ENCODE measurements around the gene FARP2. TPM values are rescaled to one million over a fixed set of nuclear protein-coding genes. Genes with fewer than 3 reads are reported as not detected.
A peak's percentile ranks its signal among the peaks of the same experiment; 100 is the strongest.

The FARP2 gene
- total and polyA plus RNA-seq, 4 donors, result 9.9 to 49.7 (median 27.4) TPM

DNA sequence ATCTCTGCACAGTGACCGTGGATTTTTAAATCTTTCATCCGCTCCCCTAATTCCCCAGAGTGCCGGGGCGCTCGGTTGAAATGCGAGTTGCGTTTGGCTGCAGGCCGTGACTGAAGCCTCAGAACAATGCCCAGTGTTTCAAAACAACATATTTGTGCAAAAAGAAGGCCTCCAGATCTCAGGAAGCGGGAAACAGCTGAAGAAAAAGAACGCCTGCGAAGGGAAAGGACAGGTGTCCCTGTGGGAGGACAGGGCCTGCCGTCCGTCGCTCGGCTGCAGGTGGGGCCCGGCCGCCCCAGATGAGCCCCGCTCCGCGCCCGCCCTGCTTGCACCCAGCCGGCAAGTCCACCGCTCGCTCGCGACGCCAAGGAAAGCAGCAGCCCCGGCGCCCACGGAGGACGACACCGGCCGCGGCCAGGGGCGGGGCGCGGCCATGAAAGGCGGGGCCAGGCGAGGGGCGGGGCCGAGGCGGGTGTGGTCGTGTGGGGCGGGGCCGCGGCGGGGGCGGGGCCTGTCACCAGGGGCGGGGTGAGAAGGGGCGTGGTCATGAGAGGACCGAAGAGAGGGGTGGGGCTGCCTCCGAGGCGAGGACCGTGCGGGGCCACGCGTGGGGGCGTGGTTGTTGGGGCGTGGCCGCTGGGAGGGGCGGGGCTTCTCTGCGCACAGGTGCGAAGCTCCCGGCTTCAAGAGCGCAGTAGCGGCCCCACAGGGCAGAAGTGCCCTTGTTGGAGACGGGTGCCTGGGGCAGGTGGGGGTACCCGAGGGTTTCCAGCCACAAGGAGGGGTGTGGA lies 184.9 kb downstream of the FARP2 start:
- H3K9ac ChIP-seq (ENCODE audit: insufficient read depth in 1 of 2, low read length in 2 of 2), result no peak overlapping the region
- peaks cover 0 to 5% (median 0%) of the 10 kb centered on the region in 4 donors for H3K9me3 ChIP-seq (ENCODE audit: control insufficient read depth in 4 of 4, insufficient read depth in 3 of 4, low read length in 3 of 4)
- peak overlapping the region; percentile 9 for H3K4me3 ChIP-seq
- peak overlapping the region in 1 of 2 donors; percentile 88 for H3K27ac ChIP-seq (ENCODE audit: low read depth in 1 of 2, low read length in 1 of 2)
- ATAC-seq (ENCODE audit: insufficient read depth, low FRiP score) (peak; percentile 72), DNase-seq (peak; percentile 55 to 65 (median 64))
- peaks cover 0 to 23% (median 13%) of the 10 kb centered on the region in 5 donors for H3K4me1 ChIP-seq (ENCODE audit: control insufficient read depth in 5 of 5, insufficient read depth in 5 of 5, low read length in 5 of 5)
- peaks cover 0 to 6% (median 0%) of the 10 kb centered on the region in 3 donors for H3K27me3 ChIP-seq (ENCODE audit: control insufficient read depth in 3 of 3, insufficient read depth in 3 of 3, low read length in 2 of 3)
- TF ChIP-seq, protein P1, sequence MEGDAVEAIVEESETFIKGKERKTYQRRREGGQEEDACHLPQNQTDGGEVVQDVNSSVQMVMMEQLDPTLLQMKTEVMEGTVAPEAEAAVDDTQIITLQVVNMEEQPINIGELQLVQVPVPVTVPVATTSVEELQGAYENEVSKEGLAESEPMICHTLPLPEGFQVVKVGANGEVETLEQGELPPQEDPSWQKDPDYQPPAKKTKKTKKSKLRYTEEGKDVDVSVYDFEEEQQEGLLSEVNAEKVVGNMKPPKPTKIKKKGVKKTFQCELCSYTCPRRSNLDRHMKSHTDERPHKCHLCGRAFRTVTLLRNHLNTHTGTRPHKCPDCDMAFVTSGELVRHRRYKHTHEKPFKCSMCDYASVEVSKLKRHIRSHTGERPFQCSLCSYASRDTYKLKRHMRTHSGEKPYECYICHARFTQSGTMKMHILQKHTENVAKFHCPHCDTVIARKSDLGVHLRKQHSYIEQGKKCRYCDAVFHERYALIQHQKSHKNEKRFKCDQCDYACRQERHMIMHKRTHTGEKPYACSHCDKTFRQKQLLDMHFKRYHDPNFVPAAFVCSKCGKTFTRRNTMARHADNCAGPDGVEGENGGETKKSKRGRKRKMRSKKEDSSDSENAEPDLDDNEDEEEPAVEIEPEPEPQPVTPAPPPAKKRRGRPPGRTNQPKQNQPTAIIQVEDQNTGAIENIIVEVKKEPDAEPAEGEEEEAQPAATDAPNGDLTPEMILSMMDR (IDR thresholded peaks at IDR 0.05; ENCODE audit: control extremely low read depth, extremely low read depth), result no peak
- no peaks in the 10 kb centered on the region for H3K36me3 ChIP-seq (ENCODE audit: control insufficient read depth in 4 of 4, insufficient read depth in 4 of 4, low read length in 4 of 4)
- 7 to 8% methylated on average over 61 to 68 of the region's 68 CpGs for WGBS, 2 donors

DNA sequence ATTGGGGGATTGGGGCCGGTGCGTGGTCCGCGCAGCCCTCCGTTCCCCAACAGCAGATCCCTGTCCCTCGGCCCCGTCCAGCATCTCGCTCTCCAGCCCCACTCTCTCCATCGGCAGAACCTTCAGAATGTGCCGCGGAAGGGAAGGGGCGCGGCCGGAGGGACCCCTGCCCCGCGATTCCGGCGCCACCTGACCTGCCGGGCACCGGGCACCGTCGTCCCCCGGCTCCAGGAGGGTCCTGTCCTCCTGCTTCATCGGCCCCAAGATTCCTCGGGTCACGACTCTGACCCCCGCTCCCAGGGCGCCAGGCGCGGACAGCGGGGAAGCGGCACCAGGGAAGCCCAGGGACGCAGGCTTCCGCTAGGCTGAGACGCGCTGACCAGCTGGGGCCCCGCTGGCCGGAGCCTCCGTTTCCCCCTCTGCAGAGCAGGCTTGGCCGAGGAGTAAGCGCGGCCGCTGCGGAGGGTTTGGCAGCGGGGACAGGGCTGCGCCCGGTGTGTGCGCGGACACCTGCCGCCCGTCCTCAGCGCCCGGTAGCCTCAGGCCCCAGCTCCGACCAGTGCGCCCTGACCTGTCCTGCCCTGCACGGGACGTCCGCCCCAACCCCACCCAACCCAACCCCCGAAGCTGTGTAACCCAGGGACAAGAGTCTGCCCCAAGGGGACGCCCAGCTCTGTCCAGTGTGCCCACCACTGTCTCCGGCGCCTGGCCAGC lies 185.6 kb downstream of the FARP2 start:
- WGBS, 2 donors, result 16 to 18% methylated on average over 59 to 62 of the region's 62 CpGs
- no peaks in the 10 kb centered on the region for H3K36me3 ChIP-seq (ENCODE audit: control insufficient read depth in 4 of 4, insufficient read depth in 4 of 4, low read length in 4 of 4)
- H3K4me1 ChIP-seq (ENCODE audit: control insufficient read depth in 5 of 5, insufficient read depth in 5 of 5, low read length in 5 of 5), result peaks cover 0 to 31% (median 18%) of the 10 kb centered on the region in 5 donors
- H3K9ac ChIP-seq (ENCODE audit: insufficient read depth in 1 of 2, low read length in 2 of 2), result no peak overlapping the region
- ATAC-seq (ENCODE audit: insufficient read depth, low FRiP score) (peak; percentile 1), DNase-seq (no peak)
- H3K9me3 ChIP-seq (ENCODE audit: control insufficient read depth in 4 of 4, insufficient read depth in 3 of 4, low read length in 3 of 4), result peaks cover 0 to 5% (median 0%) of the 10 kb centered on the region in 4 donors
- peaks cover 0 to 9% (median 0%) of the 10 kb centered on the region in 3 donors for H3K27me3 ChIP-seq (ENCODE audit: control insufficient read depth in 3 of 3, insufficient read depth in 3 of 3, low read length in 2 of 3)
- H3K27ac ChIP-seq (ENCODE audit: low read depth in 1 of 2, low read length in 1 of 2), result no peak overlapping the region
- TF ChIP-seq, protein P1 (IDR thresholded peaks at IDR 0.05; ENCODE audit: control extremely low read depth, extremely low read depth), result no peak
- peak overlapping the region; percentile 9 for H3K4me3 ChIP-seq

DNA sequence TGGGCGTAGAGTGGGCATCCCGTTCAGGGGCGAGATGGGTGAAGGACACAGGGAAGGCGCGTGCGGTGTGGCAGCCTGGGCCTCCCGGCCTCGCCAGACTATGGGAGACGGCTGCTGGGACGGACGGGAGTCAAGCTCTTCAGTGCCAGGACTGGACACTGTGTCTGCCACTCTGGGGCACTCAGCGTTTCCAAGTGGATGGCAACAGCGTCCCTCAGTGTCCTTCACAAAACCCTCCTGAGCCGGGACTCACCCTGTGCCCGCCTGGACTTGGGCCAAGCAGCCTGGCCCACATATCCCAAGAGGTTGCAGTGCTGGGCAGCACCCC lies 186.2 kb downstream of the FARP2 start:
- Histone ChIP-seq H3K27ac (ENCODE audit: low read depth in 1 of 2, low read length in 1 of 2) (no peak overlapping the region), H3K9ac (ENCODE audit: insufficient read depth in 1 of 2, low read length in 2 of 2) (no peak overlapping the region), H3K4me1 (ENCODE audit: control insufficient read depth in 5 of 5, insufficient read depth in 5 of 5, low read length in 5 of 5) (peaks cover 0 to 36% (median 22%) of the 10 kb centered on the region in 5 donors), H3K9me3 (ENCODE audit: control insufficient read depth in 4 of 4, insufficient read depth in 3 of 4, low read length in 3 of 4) (peaks cover 0 to 5% (median 0%) of the 10 kb centered on the region in 4 donors), H3K4me3 (no peak overlapping the region), H3K36me3 (ENCODE audit: control insufficient read depth in 4 of 4, insufficient read depth in 4 of 4, low read length in 4 of 4) (no peaks in the 10 kb centered on the region), H3K27me3 (ENCODE audit: control insufficient read depth in 3 of 3, insufficient read depth in 3 of 3, low read length in 2 of 3) (peaks cover 0 to 9% (median 0%) of the 10 kb centered on the region in 3 donors)
- TF ChIP-seq, protein P1 (IDR thresholded peaks at IDR 0.05; ENCODE audit: control extremely low read depth, extremely low read depth), result no peak
- ATAC-seq (ENCODE audit: insufficient read depth, low FRiP score), result no peak
- WGBS, 2 donors, result 58 to 64% methylated on average over 15 of the region's 15 CpGs
- no peak for DNase-seq

Small RNA genes within 50 kb of the gene (small RNA-seq; reads per million reads assigned to genes)
- not detected for gene MIR3133 (ENCODE audit: low replicate concordance)

Other genes with a start within 250 kb of the FARP2 start
- gene PASK, start 206.8 kb upstream of the FARP2 start, total RNA-seq, result 10 to 100 TPM; 16.2 to 21.8 TPM
- 10 to 100 TPM in 1 of 2 donors, 1 to 10 TPM in 1; 3.5 to 10.1 TPM for gene PASK, start 206.8 kb upstream of the FARP2 start, polyA plus RNA-seq
- gene PPP1R7, start 205.8 kb upstream of the FARP2 start, total RNA-seq, result 10 to 100 TPM; 54.6 to 65.5 TPM
- gene PPP1R7, start 205.8 kb upstream of the FARP2 start, polyA plus RNA-seq, result 10 to 100 TPM; 66.3 to 78.1 TPM
- gene ANO7, start 167.6 kb upstream of the FARP2 start, total RNA-seq, result under 1 TPM; 0.74 to 0.98 TPM
- gene ANO7, start 167.6 kb upstream of the FARP2 start, polyA plus RNA-seq, result 1 to 10 TPM in 1 of 2 donors, under 1 TPM in 1; 0.71 to 1.1 TPM
- 100 to 1,000 TPM; 415 to 595 TPM for gene HDLBP, start 40.6 kb upstream of the FARP2 start, total RNA-seq
- 100 to 1,000 TPM; 165 to 216 TPM for gene HDLBP, start 40.6 kb upstream of the FARP2 start, polyA plus RNA-seq
- gene SEPTIN2, start 40.4 kb upstream of the FARP2 start, total RNA-seq, result 100 to 1,000 TPM; 337 to 755 TPM
- 100 to 1,000 TPM; 114 to 178 TPM for gene SEPTIN2, start 40.4 kb upstream of the FARP2 start, polyA plus RNA-seq
- gene STK25, start 152.3 kb downstream of the FARP2 start, total RNA-seq, result 100 to 1,000 TPM; 141 to 182 TPM
- 100 to 1,000 TPM; 126 to 130 TPM for gene STK25, start 152.3 kb downstream of the FARP2 start, polyA plus RNA-seq
- 10 to 100 TPM; 11.8 to 44.3 TPM for gene BOK, start 202.5 kb downstream of the FARP2 start, total RNA-seq
- gene BOK, start 202.5 kb downstream of the FARP2 start, polyA plus RNA-seq, result 10 to 100 TPM; 26.8 to 31.5 TPM

Measured in lung (tissue), 13 donors.